H9 (cell line): Measurements from ENCODE around the gene SLC41A1. TPM values are rescaled to one million over a fixed set of nuclear protein-coding genes. Genes with fewer than 3 reads are reported as not detected.

Source experiments
- DNase-seq: peaks from one replicate; pipeline ENCODE4 v3.0.0-alpha.2; 2017
- H2AFZ ChIP-seq: one replicate; pipeline ENCODE4 v1.6.1; 2013; ENCODE audit warnings: mild to moderate bottlenecking, low read length, control low read depth, moderate library complexity
- H2AK5ac ChIP-seq: 2 replicates; pipeline ENCODE4 v1.6.1; 2013; ENCODE audit warnings: low read length, control low read depth, mixed read lengths; ENCODE audit not compliant: insufficient read length
- H2BK120ac ChIP-seq: one replicate; pipeline ENCODE4 v1.6.1; 2013; ENCODE audit warnings: low read depth, mild to moderate bottlenecking, low read length, control low read depth, inconsistent platforms; ENCODE audit not compliant: poor library complexity, severe bottlenecking
- H2BK12ac ChIP-seq: 2 replicates; pipeline ENCODE4 v1.6.1; 2013; ENCODE audit warnings: low read length, control low read depth, mixed read lengths, low read depth; ENCODE audit not compliant: insufficient read length
- H2BK15ac ChIP-seq: 2 replicates; pipeline ENCODE4 v1.6.1; 2013; ENCODE audit warnings: low read depth, low read length, control low read depth
- H2BK20ac ChIP-seq: one replicate; pipeline ENCODE4 v1.6.1; 2013; ENCODE audit warnings: low read depth, mild to moderate bottlenecking, low read length, control low read depth, inconsistent platforms; ENCODE audit not compliant: poor library complexity, severe bottlenecking
- H2BK5ac ChIP-seq: 2 replicates; pipeline ENCODE4 v1.6.1; 2013; ENCODE audit warnings: low read length, control low read depth, mixed read lengths; ENCODE audit not compliant: insufficient read length
- H3K14ac ChIP-seq: 2 replicates; pipeline ENCODE4 v1.6.1; 2013; ENCODE audit warnings: low read length, control low read depth; ENCODE audit not compliant: insufficient read depth
- H3K18ac ChIP-seq: 2 replicates; pipeline ENCODE4 v1.6.1; 2013; ENCODE audit warnings: low read depth, mild to moderate bottlenecking, mixed read lengths, low read length, control low read depth; ENCODE audit not compliant: insufficient read length
- H3K23ac ChIP-seq: 2 replicates; pipeline ENCODE4 v1.6.1; 2013; ENCODE audit warnings: low read length, control low read depth, mixed read lengths, low read depth; ENCODE audit not compliant: insufficient read length
- H3K23me2 ChIP-seq: 2 replicates; pipeline ENCODE4 v1.6.1; 2013; ENCODE audit warnings: low read depth, mild to moderate bottlenecking, mixed read lengths, low read length, control low read depth; ENCODE audit not compliant: insufficient read length, poor library complexity, severe bottlenecking
- H3K27ac ChIP-seq: 2 replicates; pipeline ENCODE4 v1.5.1; 2013; ENCODE audit warnings: low read length, control low read depth, mixed read lengths, low read depth; ENCODE audit not compliant: insufficient read length
- H3K27me3 ChIP-seq: 2 replicates; pipeline ENCODE4 v1.6.1; 2013; ENCODE audit warnings: low read length, control low read depth, inconsistent platforms; ENCODE audit not compliant: insufficient read depth
- H3K4ac ChIP-seq: 2 replicates; pipeline ENCODE4 v1.6.1; 2013; ENCODE audit warnings: low read depth, mild to moderate bottlenecking, control low read depth, inconsistent platforms, low read length, moderate library complexity
- H3K4me1 ChIP-seq: 2 replicates; pipeline ENCODE4 v1.6.1; 2013; ENCODE audit warnings: low read length, control low read depth, inconsistent platforms; ENCODE audit not compliant: insufficient read depth
- H3K4me2 ChIP-seq: 2 replicates; pipeline ENCODE4 v1.6.1; 2013; ENCODE audit warnings: low read length, control low read depth, mixed read lengths; ENCODE audit not compliant: insufficient read length, insufficient read depth
- H3K56ac ChIP-seq: 2 replicates; pipeline ENCODE4 v1.6.1; 2013; ENCODE audit warnings: low read depth, mild to moderate bottlenecking, mixed read lengths, low read length, control low read depth; ENCODE audit not compliant: insufficient read length
- H3K79me1 ChIP-seq: 2 replicates; pipeline ENCODE4 v1.6.1; 2013; ENCODE audit warnings: low read depth, mild to moderate bottlenecking, moderate library complexity, low read length, control low read depth, inconsistent platforms; ENCODE audit not compliant: insufficient read depth, poor library complexity, severe bottlenecking
- H3K79me2 ChIP-seq: 2 replicates; pipeline ENCODE4 v1.6.1; 2013; ENCODE audit warnings: low read length, control low read depth, inconsistent platforms; ENCODE audit not compliant: insufficient read depth
- H3K9ac ChIP-seq: 2 replicates; pipeline ENCODE4 v1.6.1; 2013; ENCODE audit warnings: low read length, control low read depth, mixed read lengths; ENCODE audit not compliant: insufficient read length; ENCODE audit errors: extremely low read depth
- H3K9me3 ChIP-seq: one replicate; pipeline ENCODE4 v1.6.1; 2013; ENCODE audit warnings: low read depth, low read length, inconsistent platforms; ENCODE audit not compliant: control insufficient read depth
- H3T11ph ChIP-seq: one replicate; pipeline ENCODE4 v1.6.1; 2013; ENCODE audit warnings: mild to moderate bottlenecking, low read length, control low read depth, inconsistent platforms
- H4K20me1 ChIP-seq: one replicate; pipeline ENCODE4 v1.6.1; 2013; ENCODE audit not compliant: control insufficient read depth, insufficient read length, insufficient read depth
- H4K5ac ChIP-seq: 2 replicates; pipeline ENCODE4 v1.6.1; 2013; ENCODE audit warnings: low read depth, mild to moderate bottlenecking, mixed read lengths, low read length, control low read depth; ENCODE audit not compliant: insufficient read length
- H4K8ac ChIP-seq: replicated peaks from 2 replicates; pipeline ENCODE4 v1.6.1; 2013; ENCODE audit warnings: low read length, control low read depth, mixed read lengths, low read depth; ENCODE audit not compliant: insufficient read length
- H4K91ac ChIP-seq: 2 replicates; pipeline ENCODE4 v1.6.1; 2013; ENCODE audit warnings: low read depth, mild to moderate bottlenecking, moderate library complexity, mixed read lengths, low read length, control low read depth; ENCODE audit not compliant: insufficient read length
- H3K27ac Mint-ChIP-seq, 3 experiments: 2 replicates in 2 of 3; 3 replicates in 1 of 3; pipeline ENCODE4 v1.8.0; 2020 to 2021; ENCODE audit warnings: mixed read lengths in 3 of 3, mild to moderate bottlenecking in 1 of 3, moderate library complexity in 1 of 3
- H3K27me3 Mint-ChIP-seq: 2 replicates; pipeline ENCODE4 v1.8.0; 2021; ENCODE audit warnings: low read depth, mild to moderate bottlenecking, moderate library complexity, mixed read lengths
- H3K36me3 Mint-ChIP-seq, 3 experiments: 2 replicates in 2 of 3; 3 replicates in 1 of 3; pipeline ENCODE4 v1.8.0; 2020 to 2021; ENCODE audit warnings: low read depth in 3 of 3, mixed read lengths in 3 of 3; ENCODE audit not compliant: insufficient read depth in 1 of 3
- H3K4me1 Mint-ChIP-seq, 2 experiments: 2 replicates each; pipeline ENCODE4 v1.8.0; 2020; ENCODE audit warnings: mixed read lengths in 2 of 2
- H3K4me3 Mint-ChIP-seq, 2 experiments: 2 replicates in 1 of 2; 3 replicates in 1 of 2; pipeline ENCODE4 v1.8.0; 2020 to 2021; ENCODE audit warnings: mild to moderate bottlenecking in 2 of 2, mixed read lengths in 2 of 2, moderate library complexity in 1 of 2
- H3K9me3 Mint-ChIP-seq, 2 experiments: 2 replicates in 1 of 2; 3 replicates in 1 of 2; pipeline ENCODE4 v1.8.0; 2020; ENCODE audit warnings: mild to moderate bottlenecking in 2 of 2, mixed read lengths in 2 of 2, moderate library complexity in 1 of 2
- WGBS: extraction: QIAGEN DNeasy Blood & Tissue Kit; methylation state at CpG from one replicate; pipeline ENCODE4 v1.1.7; 2013; ENCODE audit warnings: missing lambda C conversion rate, low lambda C conversion rate, mixed read lengths; ENCODE audit not compliant: insufficient read length; ENCODE audit errors: extremely low coverage; 5-methylcytosine and 5-hydroxymethylcytosine counted together
- total RNA-seq: library from RNA; stranded (reverse); gene quantifications from 2 replicates; pipeline ENCODE4 v1.2.1, GENCODE V29; 2021
- TF ChIP-seq, protein P1 (sequence below): fragments of 200-600 bp; sonication (generic); conservative IDR thresholded peaks from 3 replicates; pipeline ENCODE4 v1.8.0; 2021; ENCODE audit warnings: antibody characterized with exemption, mild to moderate bottlenecking

Gene SLC41A1
- total RNA-seq, 1 experiment from 2014 or later: 18.2 TPM

GRCh38 chr1:205811660-205812059 lies 1.3 kb downstream of the SLC41A1 start:
- H3T11ph ChIP-seq: no peak overlapping the region
- H3K4me1 Mint-ChIP-seq: peaks cover 39 to 47% of the 10 kb centered on the region in 2 experiments
- WGBS: no CpG with 5 or more reads among the region's 5 CpGs
- TF ChIP-seq, protein P1, sequence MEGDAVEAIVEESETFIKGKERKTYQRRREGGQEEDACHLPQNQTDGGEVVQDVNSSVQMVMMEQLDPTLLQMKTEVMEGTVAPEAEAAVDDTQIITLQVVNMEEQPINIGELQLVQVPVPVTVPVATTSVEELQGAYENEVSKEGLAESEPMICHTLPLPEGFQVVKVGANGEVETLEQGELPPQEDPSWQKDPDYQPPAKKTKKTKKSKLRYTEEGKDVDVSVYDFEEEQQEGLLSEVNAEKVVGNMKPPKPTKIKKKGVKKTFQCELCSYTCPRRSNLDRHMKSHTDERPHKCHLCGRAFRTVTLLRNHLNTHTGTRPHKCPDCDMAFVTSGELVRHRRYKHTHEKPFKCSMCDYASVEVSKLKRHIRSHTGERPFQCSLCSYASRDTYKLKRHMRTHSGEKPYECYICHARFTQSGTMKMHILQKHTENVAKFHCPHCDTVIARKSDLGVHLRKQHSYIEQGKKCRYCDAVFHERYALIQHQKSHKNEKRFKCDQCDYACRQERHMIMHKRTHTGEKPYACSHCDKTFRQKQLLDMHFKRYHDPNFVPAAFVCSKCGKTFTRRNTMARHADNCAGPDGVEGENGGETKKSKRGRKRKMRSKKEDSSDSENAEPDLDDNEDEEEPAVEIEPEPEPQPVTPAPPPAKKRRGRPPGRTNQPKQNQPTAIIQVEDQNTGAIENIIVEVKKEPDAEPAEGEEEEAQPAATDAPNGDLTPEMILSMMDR: no peak
- H2BK15ac ChIP-seq: no peak overlapping the region
- H3K79me1 ChIP-seq: peaks cover 6% of the 10 kb centered on the region
- no peak overlapping the region for H3K14ac ChIP-seq
- H2BK20ac ChIP-seq: no peak overlapping the region
- no peak overlapping the region for H3K18ac ChIP-seq
- peak overlapping the region; percentile 84 for H3K4me2 ChIP-seq
- H3K9ac ChIP-seq: no peak overlapping the region
- H3K27me3 ChIP-seq: no peaks in the 10 kb centered on the region
- H3K4me1 ChIP-seq: no peaks in the 10 kb centered on the region
- H3K23me2 ChIP-seq: peaks cover 14% of the 10 kb centered on the region
- peak overlapping the region in 1 of 3 experiments; percentile 12; a peak in 2 of 7 replicates for H3K27ac Mint-ChIP-seq
- H3K9me3 ChIP-seq: no peaks in the 10 kb centered on the region
- H2AK5ac ChIP-seq: no peak overlapping the region
- no peak overlapping the region for H3K27ac ChIP-seq
- H3K4ac ChIP-seq: no peak overlapping the region
- H3K36me3 Mint-ChIP-seq: peaks cover 34 to 37% (median 36%) of the 10 kb centered on the region in 3 experiments
- no peak overlapping the region for H2BK120ac ChIP-seq
- no peaks in the 10 kb centered on the region for H3K9me3 Mint-ChIP-seq
- no peak overlapping the region for H4K91ac ChIP-seq
- DNase-seq: no peak
- H4K8ac ChIP-seq: no peak overlapping the region
- no peak overlapping the region for H2BK5ac ChIP-seq
- H3K27me3 Mint-ChIP-seq: peaks cover 9% of the 10 kb centered on the region
- H3K23ac ChIP-seq: no peak overlapping the region
- H3K4me3 Mint-ChIP-seq: peak overlapping the region; percentile 92 to 94
- no peak overlapping the region for H3K56ac ChIP-seq
- no peak overlapping the region for H2AFZ ChIP-seq
- no peak overlapping the region for H4K5ac ChIP-seq
- no peak overlapping the region for H2BK12ac ChIP-seq
- no peaks in the 10 kb centered on the region; the same call in 1 of the 2 replicates for H3K79me2 ChIP-seq
- H4K20me1 ChIP-seq: peaks cover 2% of the 10 kb centered on the region
